Thymus (tissue), 11 donors: ENCODE results near the gene MAN2B2. TPM values are rescaled to one million over a fixed set of nuclear protein-coding genes. Genes with fewer than 3 reads are reported as not detected.

Source experiments
- DNase-seq, 9 donors: peaks; one replicate each; pipeline ENCODE4 v3.0.0-alpha.2; 2013; ENCODE audit warnings: low spot score in 9 of 9, low read depth in 6 of 9, missing footprints in 1 of 9
- H3K27ac ChIP-seq, 2 donors: one replicate each; pipeline ENCODE4 v1.5.1; 2013; ENCODE audit warnings: control low read depth in 1 of 2, low read depth in 1 of 2, low read length in 1 of 2, mild to moderate bottlenecking in 1 of 2, moderate library complexity in 1 of 2
- H3K27me3 ChIP-seq, 2 donors: one replicate each; pipeline ENCODE4 v1.5.1; 2013; ENCODE audit warnings: low read length in 1 of 2; ENCODE audit not compliant: control insufficient read depth in 2 of 2, insufficient read depth in 1 of 2
- H3K36me3 ChIP-seq, 2 donors: one replicate each; pipeline ENCODE4 v1.5.1; 2013; ENCODE audit warnings: low read length in 1 of 2, mild to moderate bottlenecking in 1 of 2, moderate library complexity in 1 of 2; ENCODE audit not compliant: control insufficient read depth in 2 of 2, insufficient read depth in 2 of 2
- H3K4me1 ChIP-seq, 2 donors: one replicate each; pipeline ENCODE4 v1.5.1; 2013; ENCODE audit warnings: low read length in 2 of 2; ENCODE audit not compliant: control insufficient read depth in 2 of 2, insufficient read depth in 2 of 2
- H3K4me3 ChIP-seq, 2 donors: one replicate each; pipeline ENCODE4 v1.5.1; 2013; ENCODE audit warnings: low read length in 2 of 2, control low read depth in 1 of 2, mild to moderate bottlenecking in 1 of 2
- H3K9me3 ChIP-seq, 2 donors: one replicate each; pipeline ENCODE4 v1.5.1; 2013; ENCODE audit warnings: low read length in 1 of 2, mild to moderate bottlenecking in 1 of 2; ENCODE audit not compliant: control insufficient read depth in 2 of 2, insufficient read depth in 1 of 2
- whole genome bisulfite sequencing: extraction: QIAGEN DNeasy Blood & Tissue Kit; methylation state at CpG from one replicate; pipeline ENCODE4 v1.1.7; 2013; 5-methylcytosine and 5-hydroxymethylcytosine counted together
- polyA plus RNA-seq: library from polyadenylated mRNA; stranded (reverse); fragments of 200-250 nt; gene quantifications from one replicate; pipeline ENCODE4 v1.2.3, GENCODE V29; 2013
- total RNA-seq: library from RNA; stranded (reverse); fragments of 120-200 nt; gene quantifications from one replicate; pipeline ENCODE4 v1.2.4, GENCODE V29; 2013
- donor health status: healthy.

The MAN2B2 gene
- total and polyA plus RNA-seq, 2 donors = 6.7 to 14.3 TPM

DNA sequence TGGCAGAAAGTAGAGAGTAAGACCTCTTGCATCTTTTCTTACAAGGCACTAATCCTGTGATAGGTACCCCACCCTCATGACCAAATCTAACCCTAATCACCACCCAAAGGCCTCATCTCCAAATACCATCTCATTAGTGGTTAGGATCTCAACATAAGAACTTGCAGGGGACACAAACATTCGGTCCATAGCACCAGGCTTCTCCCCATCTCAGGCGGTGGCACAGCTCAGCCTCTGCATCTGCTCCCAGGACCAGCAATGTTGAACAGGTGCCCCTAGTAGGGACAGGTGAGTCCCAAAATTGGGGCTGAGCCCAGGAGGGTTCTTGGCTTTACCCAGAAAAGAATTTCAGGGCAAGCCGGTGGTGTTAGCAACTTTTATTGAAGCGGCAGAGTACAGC, 57.1 kb downstream of the MAN2B2 start:
- H3K27ac ChIP-seq = no peak overlapping the region
- H3K4me1 ChIP-seq = no peaks in the 10 kb centered on the region
- H3K36me3 ChIP-seq = no peaks in the 10 kb centered on the region
- no peaks in the 10 kb centered on the region for H3K9me3 ChIP-seq
- 96% methylated on average over 4 of the region's 4 CpGs for WGBS
- H3K27me3 ChIP-seq = no peaks in the 10 kb centered on the region
- H3K4me3 ChIP-seq = no peak overlapping the region
- DNase-seq = no peak

DNA sequence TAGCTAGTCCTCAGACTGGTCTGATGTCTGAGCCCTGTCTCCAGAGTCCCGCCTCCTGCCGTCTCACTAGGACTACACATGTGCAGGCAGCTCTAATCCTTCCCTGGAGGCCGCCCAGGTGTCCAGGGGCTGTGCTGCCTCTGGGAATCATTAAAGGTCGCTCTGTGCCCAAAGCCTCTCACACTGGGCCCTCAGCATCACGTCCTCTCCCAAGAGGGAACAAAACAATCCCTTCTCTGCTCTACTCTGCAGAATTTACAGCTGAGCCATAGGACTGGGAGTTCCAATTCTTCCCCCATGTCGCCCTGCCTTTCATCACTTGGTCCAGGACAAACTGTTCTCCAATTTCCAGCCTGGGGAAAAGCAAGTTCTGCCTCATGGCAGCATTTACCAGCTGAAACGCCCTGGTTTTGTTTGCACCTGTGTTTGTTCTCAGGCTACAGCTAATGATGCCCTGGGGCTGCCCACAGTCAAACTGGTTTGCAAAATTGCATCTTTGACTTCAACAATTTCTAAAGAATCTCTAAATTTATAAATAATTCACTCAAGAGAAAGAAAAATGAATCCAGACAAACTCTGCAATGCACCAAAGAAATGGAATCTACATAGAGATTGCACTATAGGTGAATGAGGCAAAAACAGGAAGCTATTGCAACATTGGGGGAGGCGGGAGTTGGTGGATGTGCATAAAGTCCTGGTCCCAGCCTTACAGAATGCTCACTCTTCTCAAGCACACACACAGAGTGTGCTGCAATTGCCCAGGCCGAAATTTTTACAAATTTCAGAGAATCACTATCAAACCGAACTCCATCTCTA, 58.3 kb downstream of the MAN2B2 start:
- Histone ChIP-seq H3K36me3 (no peaks in the 10 kb centered on the region), H3K27me3 (no peaks in the 10 kb centered on the region), H3K4me1 (no peaks in the 10 kb centered on the region), H3K27ac (no peak overlapping the region), H3K4me3 (no peak overlapping the region), H3K9me3 (no peaks in the 10 kb centered on the region)
- no peak for DNase-seq
- 92% methylated on average over 10 of the region's 10 CpGs for WGBS

DNA sequence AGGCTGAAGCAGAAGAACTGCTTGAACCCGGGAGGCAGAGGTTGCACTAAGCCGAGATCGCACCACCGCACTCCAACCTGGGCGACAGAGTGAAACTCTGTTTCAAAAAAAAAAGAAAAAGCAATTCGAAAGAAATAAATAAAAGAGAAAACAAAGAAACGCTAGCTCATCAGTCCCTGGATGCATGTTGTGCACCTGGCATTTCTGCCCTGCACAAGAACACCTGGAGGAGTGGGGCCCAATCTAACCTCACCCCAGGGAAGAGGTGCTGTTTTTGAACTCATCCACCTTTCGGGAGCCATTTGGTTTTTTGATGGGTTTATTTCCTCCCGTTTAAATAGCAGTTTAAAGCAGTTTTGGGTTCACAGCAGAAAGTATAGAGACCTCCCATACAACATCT, 59.8 kb downstream of the MAN2B2 start:
- H3K27me3 ChIP-seq = no peaks in the 10 kb centered on the region
- no peak overlapping the region for H3K4me3 ChIP-seq
- DNase-seq = no peak
- no peaks in the 10 kb centered on the region for H3K36me3 ChIP-seq
- peaks cover 0 to 1% of the 10 kb centered on the region in 2 donors for H3K4me1 ChIP-seq
- no peaks in the 10 kb centered on the region for H3K9me3 ChIP-seq
- WGBS = 94% methylated on average over 9 of the region's 9 CpGs
- H3K27ac ChIP-seq = no peak overlapping the region

DNA sequence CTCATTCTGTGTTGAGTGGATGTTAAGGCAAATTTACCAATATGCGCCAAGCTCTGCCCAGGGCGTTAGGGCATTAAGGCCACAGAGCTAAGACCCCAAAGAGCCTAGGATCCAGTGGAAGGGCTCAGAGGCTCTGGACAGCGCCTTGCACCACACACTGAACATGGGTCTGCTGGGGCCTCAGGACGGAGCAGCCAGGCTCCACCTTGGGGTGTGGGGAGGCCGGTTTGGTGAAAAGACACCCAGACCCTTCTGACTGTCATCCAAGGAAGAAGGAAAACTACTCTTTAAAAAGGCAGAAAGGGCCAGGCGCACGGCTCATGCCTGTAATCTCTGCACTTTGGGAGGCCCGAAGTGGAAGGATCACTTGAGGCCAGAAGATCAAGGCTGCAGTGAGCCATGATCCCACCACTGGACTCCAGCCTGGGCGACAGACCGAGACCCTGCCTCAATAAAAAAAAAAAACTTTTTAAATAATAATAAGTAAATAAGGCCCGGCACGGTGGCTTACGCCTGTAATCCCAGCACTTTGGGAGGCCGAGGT, 64.2 kb downstream of the MAN2B2 start:
- no peak overlapping the region for H3K4me3 ChIP-seq
- WGBS = 98% methylated on average over 14 of the region's 14 CpGs
- H3K27me3 ChIP-seq = no peaks in the 10 kb centered on the region
- H3K36me3 ChIP-seq = peaks cover 16 to 21% of the 10 kb centered on the region in 2 donors
- H3K9me3 ChIP-seq = no peaks in the 10 kb centered on the region
- DNase-seq = no peak
- H3K27ac ChIP-seq = no peak overlapping the region
- H3K4me1 ChIP-seq = peaks cover 12 to 16% of the 10 kb centered on the region in 2 donors

DNA sequence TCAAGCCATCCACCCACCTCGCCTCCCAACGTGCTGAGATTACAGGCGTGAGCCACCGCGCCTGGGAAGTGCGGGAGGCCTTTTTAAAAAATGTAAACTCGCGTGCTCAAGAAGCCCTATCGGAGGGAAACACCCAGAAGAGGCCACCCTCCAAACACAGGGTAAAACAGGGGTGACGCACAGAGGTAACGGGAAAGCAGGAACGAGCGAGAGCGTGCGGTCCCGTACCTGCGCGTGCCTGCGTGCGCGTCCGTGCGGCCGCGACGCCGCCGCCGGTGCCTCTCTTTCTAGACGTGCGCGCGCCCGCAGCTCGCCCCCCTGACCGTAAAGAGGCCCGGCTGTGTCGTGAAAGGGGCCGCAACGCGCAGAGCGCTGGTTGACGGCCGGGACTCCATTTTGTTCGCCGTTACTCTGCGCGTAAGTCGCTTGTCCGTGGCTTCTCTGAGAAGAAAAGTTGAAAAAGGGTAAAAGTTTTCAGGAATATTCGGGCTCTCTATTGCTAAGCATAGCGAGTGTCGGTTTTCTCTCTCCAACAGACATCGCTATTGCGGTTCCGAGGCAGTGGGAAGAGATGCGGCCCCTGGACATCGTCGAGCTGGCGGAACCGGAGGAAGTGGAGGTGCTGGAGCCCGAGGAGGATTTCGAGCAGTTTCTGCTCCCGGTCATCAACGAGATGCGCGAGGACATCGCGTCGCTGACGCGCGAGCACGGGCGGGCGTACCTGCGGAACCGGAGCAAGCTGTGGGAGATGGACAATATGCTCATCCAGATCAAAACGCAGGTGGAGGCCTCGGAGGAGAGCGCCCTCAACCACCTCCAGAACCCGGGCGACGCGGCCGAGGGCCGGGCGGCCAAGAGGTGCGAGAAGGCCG, 65.5 kb downstream of the MAN2B2 start, which contains the start of gene MRFAP1:
MRFAP1 (plus strand) TSS at position 394 of the 872 bp plus-strand sequence; CDS start at position 572, 178 bp downstream.
- peak; percentile 88 to 98 (median 94) for DNase-seq
- H3K36me3 ChIP-seq = peaks cover 16 to 21% of the 10 kb centered on the region in 2 donors
- peaks cover 12 to 16% of the 10 kb centered on the region in 2 donors for H3K4me1 ChIP-seq
- peak within 1 kb of the TSS; percentile 99 to 100 for H3K27ac ChIP-seq
- WGBS = under 1% methylated on average over 90 of the region's 90 CpGs
- H3K27me3 ChIP-seq = no peaks in the 10 kb centered on the region
- no peaks in the 10 kb centered on the region for H3K9me3 ChIP-seq
- H3K4me3 ChIP-seq = peak within 1 kb of the TSS; percentile 93 to 99

DNA sequence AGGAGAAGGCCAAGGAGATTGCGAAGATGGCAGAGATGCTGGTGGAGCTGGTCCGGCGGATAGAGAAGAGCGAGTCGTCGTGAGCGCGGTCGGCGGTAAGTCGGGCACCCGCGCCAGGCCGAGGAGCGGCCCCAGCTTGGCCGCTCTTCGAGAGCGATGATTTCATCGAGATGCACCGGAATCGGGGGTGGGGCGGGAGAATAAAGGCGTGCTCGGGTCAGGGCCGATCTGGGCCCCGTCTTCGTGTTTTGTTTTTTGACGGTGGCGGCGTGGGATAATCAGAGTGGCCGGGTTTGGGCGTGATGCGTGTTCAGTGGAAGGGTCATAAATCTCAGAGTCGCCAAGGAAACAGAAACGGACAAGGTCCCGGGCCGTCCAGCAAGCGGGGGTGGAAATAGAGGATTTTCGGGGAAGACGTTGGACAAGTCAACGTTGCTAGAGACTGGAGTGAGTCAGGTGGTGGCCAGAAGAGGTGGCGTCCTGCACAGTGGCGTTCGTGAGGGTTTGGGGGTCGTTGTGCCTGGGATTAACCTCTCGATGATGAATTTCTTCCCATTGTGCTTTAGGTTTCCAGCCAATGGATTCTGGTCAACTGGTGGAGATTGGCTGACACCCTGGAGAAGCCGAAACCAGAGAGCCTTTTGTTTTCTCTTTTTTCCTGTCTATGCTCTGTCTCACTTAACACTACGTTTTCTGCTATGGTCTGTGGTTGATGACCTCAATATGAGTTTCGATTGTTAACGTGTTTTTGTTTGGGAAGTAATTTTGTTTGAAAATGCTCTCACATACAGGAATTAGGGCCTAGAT, 66.4 kb downstream of the MAN2B2 start:
- Histone ChIP-seq H3K9me3 (no peaks in the 10 kb centered on the region), H3K4me3 (peak overlapping the region; percentile 93 to 99), H3K27me3 (no peaks in the 10 kb centered on the region), H3K36me3 (peaks cover 16 to 21% of the 10 kb centered on the region in 2 donors), H3K27ac (peak overlapping the region; percentile 99 to 100), H3K4me1 (peaks cover 12 to 16% of the 10 kb centered on the region in 2 donors)
- peak in 4 of 9 donors; percentile 26 to 60 (median 36) for DNase-seq
- 1% methylated on average over 50 of the region's 50 CpGs for WGBS

DNA sequence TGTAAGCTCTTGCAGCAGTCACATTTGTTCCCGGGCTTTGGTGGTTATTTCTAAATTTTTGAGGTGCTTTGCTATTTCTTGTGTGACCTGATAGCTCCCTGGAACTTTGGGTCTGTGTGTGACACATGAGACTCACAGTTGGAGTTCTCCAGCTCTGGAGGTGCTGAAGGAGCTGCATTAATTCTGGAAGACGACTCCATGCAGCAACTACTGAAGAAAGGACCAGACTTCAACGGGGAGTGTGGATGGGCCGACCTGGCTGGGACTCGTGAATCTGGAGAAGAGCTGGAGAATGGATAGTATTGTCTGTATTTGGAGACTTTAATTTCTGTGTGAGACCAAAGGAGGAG, 67.0 kb downstream of the MAN2B2 start:
- peaks cover 16 to 21% of the 10 kb centered on the region in 2 donors for H3K36me3 ChIP-seq
- no peak for DNase-seq
- 81% methylated on average over 5 of the region's 5 CpGs for WGBS
- H3K4me1 ChIP-seq = peaks cover 12 to 16% of the 10 kb centered on the region in 2 donors
- H3K4me3 ChIP-seq = peak overlapping the region; percentile 93 to 99
- H3K27me3 ChIP-seq = no peaks in the 10 kb centered on the region
- peak overlapping the region in 1 of 2 donors; percentile 100 for H3K27ac ChIP-seq
- no peaks in the 10 kb centered on the region for H3K9me3 ChIP-seq

DNA sequence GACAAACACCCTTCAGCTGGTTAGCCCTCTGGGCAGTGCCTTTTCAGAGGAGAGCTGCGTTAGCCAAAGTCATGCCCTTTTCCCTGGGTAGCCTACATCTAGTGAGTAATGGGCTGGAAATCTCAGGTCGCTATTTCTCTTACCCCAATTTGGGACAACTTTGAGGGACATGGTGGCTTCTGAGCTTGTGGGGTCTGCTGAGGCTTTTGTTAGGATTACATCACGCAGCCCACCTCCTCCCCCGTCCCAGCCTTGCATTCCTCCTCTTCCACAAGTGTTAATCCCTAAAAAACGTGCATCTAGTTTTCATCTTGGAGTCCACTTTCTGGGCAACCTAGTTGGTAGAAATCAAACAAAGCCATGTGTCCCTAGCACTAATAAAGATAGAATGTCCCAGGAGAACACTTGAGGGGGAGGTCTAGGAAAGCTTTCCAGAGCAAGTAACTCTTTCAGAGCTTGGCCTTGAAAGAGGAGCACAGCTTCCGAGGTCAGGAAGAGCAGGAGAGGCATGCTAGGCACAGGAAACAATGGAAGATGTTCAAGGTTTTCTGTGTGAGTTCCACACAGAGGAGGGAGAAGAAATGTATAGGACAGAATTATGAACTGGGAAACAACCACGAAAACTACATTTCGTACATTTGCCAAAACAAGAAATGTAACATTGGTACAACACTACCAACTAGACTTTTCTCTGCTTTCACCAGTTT, 68.3 kb downstream of the MAN2B2 start:
- Histone ChIP-seq H3K36me3 (peaks cover 16 to 21% of the 10 kb centered on the region in 2 donors), H3K4me1 (peaks cover 12 to 16% of the 10 kb centered on the region in 2 donors), H3K27ac (no peak overlapping the region), H3K4me3 (no peak overlapping the region), H3K27me3 (no peaks in the 10 kb centered on the region), H3K9me3 (no peaks in the 10 kb centered on the region)
- WGBS = 96% methylated on average over 8 of the region's 8 CpGs
- no peak for DNase-seq
